Epidermal melanocyte (primary cell): ENCODE results near the gene CDKAL1.

Experiments
- DNase-seq: peaks from one replicate; pipeline ENCODE4 v3.0.0; 2011; ENCODE audit warnings: low spot score; ENCODE audit not compliant: insufficient read length

The CDKAL1 gene

GRCh38 chr6:21003780-21004541 lies 469.7 kb downstream of the CDKAL1 start:
- peak; percentile 15 for DNase-seq

- DNase-seq = peak; percentile 15
Observed at GRCh38 chr6:21005816-21006570, 471.7 kb downstream of the CDKAL1 start.

- DNase-seq = no peak
Observed at GRCh38 chr6:21019614-21020013, 485.4 kb downstream of the CDKAL1 start.

GRCh38 chr6:21022343-21023107 lies 488.3 kb downstream of the CDKAL1 start:
- no peak for DNase-seq

GRCh38 chr6:21023210-21023609 lies 489.0 kb downstream of the CDKAL1 start:
- no peak for DNase-seq

- DNase-seq = no peak
Observed at GRCh38 chr6:21024616-21025015, 490.4 kb downstream of the CDKAL1 start.

- no peak for DNase-seq
Observed at GRCh38 chr6:21026576-21027273, 492.5 kb downstream of the CDKAL1 start.

GRCh38 chr6:21027507-21027906 lies 493.2 kb downstream of the CDKAL1 start:
- no peak for DNase-seq

GRCh38 chr6:21031182-21031581 lies 496.9 kb downstream of the CDKAL1 start:
- DNase-seq = no peak

GRCh38 chr6:21033084-21033483 lies 498.8 kb downstream of the CDKAL1 start:
- DNase-seq = no peak

- DNase-seq = peak; percentile 19
Observed at GRCh38 chr6:21033575-21034026, 499.3 kb downstream of the CDKAL1 start.

GRCh38 chr6:21034345-21034744 lies 500.1 kb downstream of the CDKAL1 start:
- no peak for DNase-seq

GRCh38 chr6:21037453-21037852 lies 503.2 kb downstream of the CDKAL1 start:
- no peak for DNase-seq

- DNase-seq = no peak
Observed at GRCh38 chr6:21039926-21040325, 505.7 kb downstream of the CDKAL1 start.

- DNase-seq = no peak
Observed at GRCh38 chr6:21045135-21045700, 511.0 kb downstream of the CDKAL1 start.

- no peak for DNase-seq
Observed at GRCh38 chr6:21046276-21046675, 512.0 kb downstream of the CDKAL1 start.

GRCh38 chr6:21048047-21048446 lies 513.8 kb downstream of the CDKAL1 start:
- no peak for DNase-seq

GRCh38 chr6:21049148-21049547 lies 514.9 kb downstream of the CDKAL1 start:
- no peak for DNase-seq

- no peak for DNase-seq
Observed at GRCh38 chr6:21049572-21049971, 515.3 kb downstream of the CDKAL1 start.

- no peak for DNase-seq
Observed at GRCh38 chr6:21050935-21051334, 516.7 kb downstream of the CDKAL1 start.

- no peak for DNase-seq
Observed at GRCh38 chr6:21051777-21052176, 517.5 kb downstream of the CDKAL1 start.
